ENCODE data around the gene G6PC3. TPM values are rescaled to one million over a fixed set of nuclear protein-coding genes. Genes with fewer than 3 reads are reported as not detected.

G6PC3 gene
- total RNA-seq, 1 experiment from 2014 or later = 99.6 TPM

DNA sequence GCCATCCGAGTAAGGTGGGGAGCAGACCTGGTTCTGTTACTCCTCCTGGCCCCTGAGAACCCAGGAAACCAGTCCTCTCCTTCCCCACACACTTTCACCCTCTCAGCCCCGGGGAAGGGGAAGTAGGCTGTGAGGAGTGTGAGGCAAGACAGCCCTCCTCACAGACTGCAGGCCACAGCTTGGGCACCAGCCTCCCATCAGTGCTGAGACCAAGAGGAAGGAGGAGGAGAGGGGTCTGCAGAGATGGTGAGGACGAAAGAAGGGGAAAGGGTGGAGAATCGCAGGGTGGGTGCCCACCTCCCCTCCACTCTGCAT lies 7.0 kb downstream of the G6PC3 start:
- CTCF ChIA-PET = no interaction called here
- H3K4me1 Mint-ChIP-seq (ENCODE audit: low read depth, unreplicated experiment) = no peaks in the 10 kb centered on the region
- peaks cover 23% of the 10 kb centered on the region for H3K36me3 Mint-ChIP-seq (ENCODE audit: insufficient read depth, unreplicated experiment)
- no peaks in the 10 kb centered on the region for H3K27me3 Mint-ChIP-seq (ENCODE audit: unreplicated experiment)
- no peak overlapping the region for H3K4me3 Mint-ChIP-seq (ENCODE audit: low read depth, unreplicated experiment)
- TF ChIP-seq, protein P1, sequence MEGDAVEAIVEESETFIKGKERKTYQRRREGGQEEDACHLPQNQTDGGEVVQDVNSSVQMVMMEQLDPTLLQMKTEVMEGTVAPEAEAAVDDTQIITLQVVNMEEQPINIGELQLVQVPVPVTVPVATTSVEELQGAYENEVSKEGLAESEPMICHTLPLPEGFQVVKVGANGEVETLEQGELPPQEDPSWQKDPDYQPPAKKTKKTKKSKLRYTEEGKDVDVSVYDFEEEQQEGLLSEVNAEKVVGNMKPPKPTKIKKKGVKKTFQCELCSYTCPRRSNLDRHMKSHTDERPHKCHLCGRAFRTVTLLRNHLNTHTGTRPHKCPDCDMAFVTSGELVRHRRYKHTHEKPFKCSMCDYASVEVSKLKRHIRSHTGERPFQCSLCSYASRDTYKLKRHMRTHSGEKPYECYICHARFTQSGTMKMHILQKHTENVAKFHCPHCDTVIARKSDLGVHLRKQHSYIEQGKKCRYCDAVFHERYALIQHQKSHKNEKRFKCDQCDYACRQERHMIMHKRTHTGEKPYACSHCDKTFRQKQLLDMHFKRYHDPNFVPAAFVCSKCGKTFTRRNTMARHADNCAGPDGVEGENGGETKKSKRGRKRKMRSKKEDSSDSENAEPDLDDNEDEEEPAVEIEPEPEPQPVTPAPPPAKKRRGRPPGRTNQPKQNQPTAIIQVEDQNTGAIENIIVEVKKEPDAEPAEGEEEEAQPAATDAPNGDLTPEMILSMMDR (IDR thresholded peaks at IDR 0.05; ENCODE audit: unreplicated experiment) = no peak
- no peak overlapping the region for H3K27ac Mint-ChIP-seq (ENCODE audit: unreplicated experiment)
- DNase-seq = no peak
- no peaks in the 10 kb centered on the region for H3K9me3 Mint-ChIP-seq (ENCODE audit: low read depth, unreplicated experiment)
- BruUV-seq (replicated peaks) = no TSS peak
- intact Hi-C loops (cut with micrococcal nuclease; ENCODE audit: unreplicated experiment) = no loop called here

DNA sequence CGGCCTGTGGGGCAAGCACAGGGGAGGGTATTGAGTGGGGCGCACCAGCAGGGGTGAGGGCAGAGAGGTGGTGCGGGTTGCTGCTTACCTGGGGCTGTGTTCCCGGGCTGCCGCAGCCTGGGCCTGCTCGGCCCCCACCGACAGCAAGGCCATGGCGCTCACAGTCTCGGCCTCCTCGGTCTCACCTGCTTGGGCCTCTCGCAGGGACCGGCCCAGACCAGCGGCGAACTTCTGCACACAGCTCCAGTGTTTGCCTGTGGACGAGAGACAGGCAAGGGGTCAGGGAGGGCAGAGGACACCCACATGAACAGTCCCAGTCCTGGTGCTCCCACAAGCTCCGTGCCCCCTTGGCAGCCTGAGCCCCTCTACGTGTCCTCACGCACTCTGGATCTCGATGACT lies 7.9 kb downstream of the G6PC3 start:
- no peak for DNase-seq
- H3K27ac Mint-ChIP-seq (ENCODE audit: unreplicated experiment) = no peak overlapping the region
- CTCF ChIA-PET = interaction anchor here (0.6 kb wide), 1 partner anchor 25 kb away, joined by 3 read pairs; no protein-coding TSS in a partner anchor
- no TSS peak for BruUV-seq (replicated peaks)
- no peaks in the 10 kb centered on the region for H3K27me3 Mint-ChIP-seq (ENCODE audit: unreplicated experiment)
- H3K4me1 Mint-ChIP-seq (ENCODE audit: low read depth, unreplicated experiment) = no peaks in the 10 kb centered on the region
- H3K36me3 Mint-ChIP-seq (ENCODE audit: insufficient read depth, unreplicated experiment) = peaks cover 32% of the 10 kb centered on the region
- no peak overlapping the region for H3K4me3 Mint-ChIP-seq (ENCODE audit: low read depth, unreplicated experiment)
- TF ChIP-seq, protein P1 (IDR thresholded peaks at IDR 0.05; ENCODE audit: unreplicated experiment) = no peak
- intact Hi-C loops (cut with micrococcal nuclease; ENCODE audit: unreplicated experiment) = no loop called here
- no peaks in the 10 kb centered on the region for H3K9me3 Mint-ChIP-seq (ENCODE audit: low read depth, unreplicated experiment)

DNA sequence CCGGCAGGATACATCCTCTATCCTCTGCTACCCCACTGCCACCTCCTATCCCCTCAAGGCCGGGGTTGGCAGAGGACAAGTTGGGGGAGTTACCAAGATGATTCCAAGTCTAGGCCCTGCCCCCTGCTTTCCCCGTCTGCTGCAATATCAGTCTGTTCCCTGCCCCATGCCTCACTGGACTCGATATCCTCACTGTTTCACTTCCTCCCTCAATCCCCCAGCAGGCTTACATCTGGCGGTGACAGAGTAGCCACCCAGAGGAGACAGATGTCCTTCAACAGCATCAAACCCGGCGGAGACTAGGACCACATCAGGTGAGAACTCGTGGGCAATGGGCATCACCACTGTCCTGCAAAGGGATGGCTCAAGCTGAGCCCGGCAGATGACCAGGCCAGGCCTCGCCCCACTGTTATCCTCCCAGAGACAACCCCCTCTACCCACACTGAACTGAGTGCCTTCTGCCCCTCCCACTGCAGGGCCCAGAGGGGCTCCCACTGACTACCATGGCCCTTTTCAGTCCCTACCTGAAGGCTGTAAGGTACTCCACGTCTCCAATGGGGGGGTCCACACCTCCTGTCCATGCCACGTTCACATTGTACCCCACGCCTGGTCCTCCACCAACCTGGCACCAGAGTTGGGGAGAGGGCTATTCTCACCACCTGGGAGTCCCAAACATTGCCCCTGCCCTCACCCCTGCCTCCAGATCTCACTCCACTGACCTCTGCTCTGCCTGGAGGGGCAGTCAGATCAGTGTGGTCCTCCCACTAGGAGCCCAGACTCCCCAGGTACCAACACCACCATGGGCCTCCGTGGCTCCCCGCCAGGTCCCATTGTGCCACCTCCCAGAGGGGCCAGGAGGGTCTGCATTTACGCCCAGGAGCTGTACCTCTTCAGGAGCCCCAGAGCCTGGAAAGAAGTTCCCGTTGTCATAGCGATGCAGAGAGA lies 9.6 kb downstream of the G6PC3 start:
- CTCF ChIA-PET = interaction anchor here (0.9 kb wide), 1 partner anchor 106 kb away, joined by 4 read pairs; the partner anchor contains the start of gene TMUB2

DNA sequence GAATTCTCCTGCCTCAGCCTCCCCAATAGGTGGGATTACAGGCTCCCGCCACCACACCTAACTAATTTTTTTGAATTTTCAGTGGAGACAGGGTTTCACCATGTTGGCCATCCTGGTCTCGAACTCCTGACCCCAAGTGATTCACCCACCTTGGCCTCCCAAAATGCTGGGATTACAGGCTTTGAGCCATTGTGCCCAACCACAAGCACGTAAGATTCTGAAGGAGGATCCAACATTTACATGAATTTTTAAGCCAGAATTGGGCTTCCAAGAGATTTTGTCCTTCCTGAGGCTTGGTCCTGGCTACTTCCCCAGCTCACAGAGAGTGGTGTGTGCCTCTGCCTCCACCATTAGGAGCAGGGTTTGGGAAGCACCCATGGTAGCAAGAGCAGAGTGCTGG lies 11.1 kb downstream of the G6PC3 start:
- TF ChIP-seq, protein P1 (IDR thresholded peaks at IDR 0.05; ENCODE audit: unreplicated experiment) = no peak
- DNase-seq = no peak
- H3K4me1 Mint-ChIP-seq (ENCODE audit: low read depth, unreplicated experiment) = peaks cover 2% of the 10 kb centered on the region
- H3K27me3 Mint-ChIP-seq (ENCODE audit: unreplicated experiment) = no peaks in the 10 kb centered on the region
- no peaks in the 10 kb centered on the region for H3K9me3 Mint-ChIP-seq (ENCODE audit: low read depth, unreplicated experiment)
- intact Hi-C loops (cut with micrococcal nuclease; ENCODE audit: unreplicated experiment) = loop anchor here (2.0 kb wide), 1 partner anchor 33 kb away; no protein-coding TSS in a partner anchor
- no peak overlapping the region for H3K4me3 Mint-ChIP-seq (ENCODE audit: low read depth, unreplicated experiment)
- CTCF ChIA-PET = interaction anchor here (0.5 to 2.4 kb wide), 2 partner anchors 34 to 45 kb away, joined by 4 to 19 read pairs; no protein-coding TSS in a partner anchor
- no peak overlapping the region for H3K27ac Mint-ChIP-seq (ENCODE audit: unreplicated experiment)
- H3K36me3 Mint-ChIP-seq (ENCODE audit: insufficient read depth, unreplicated experiment) = peaks cover 43% of the 10 kb centered on the region
- no TSS peak for BruUV-seq (replicated peaks)

More for the DNA sequence above, 9.6 kb downstream of the G6PC3 start:
- H3K36me3 Mint-ChIP-seq (ENCODE audit: insufficient read depth, unreplicated experiment) = peaks cover 35% of the 10 kb centered on the region
- intact Hi-C loops (cut with micrococcal nuclease; ENCODE audit: unreplicated experiment) = no loop called here
- no peak overlapping the region for H3K4me3 Mint-ChIP-seq (ENCODE audit: low read depth, unreplicated experiment)
- TF ChIP-seq, protein P1 (IDR thresholded peaks at IDR 0.05; ENCODE audit: unreplicated experiment) = no peak
- H3K9me3 Mint-ChIP-seq (ENCODE audit: low read depth, unreplicated experiment) = no peaks in the 10 kb centered on the region
- H3K4me1 Mint-ChIP-seq (ENCODE audit: low read depth, unreplicated experiment) = no peaks in the 10 kb centered on the region
- no peak for DNase-seq
- no peak overlapping the region for H3K27ac Mint-ChIP-seq (ENCODE audit: unreplicated experiment)
- BruUV-seq (replicated peaks) = no TSS peak
- no peaks in the 10 kb centered on the region for H3K27me3 Mint-ChIP-seq (ENCODE audit: unreplicated experiment)

Measured in Calu3 (cell line).